Measurements from ENCODE around the gene KCNH8.
A peak's percentile ranks its signal among the peaks of the same experiment; 100 is the strongest.

The KCNH8 gene

DNA sequence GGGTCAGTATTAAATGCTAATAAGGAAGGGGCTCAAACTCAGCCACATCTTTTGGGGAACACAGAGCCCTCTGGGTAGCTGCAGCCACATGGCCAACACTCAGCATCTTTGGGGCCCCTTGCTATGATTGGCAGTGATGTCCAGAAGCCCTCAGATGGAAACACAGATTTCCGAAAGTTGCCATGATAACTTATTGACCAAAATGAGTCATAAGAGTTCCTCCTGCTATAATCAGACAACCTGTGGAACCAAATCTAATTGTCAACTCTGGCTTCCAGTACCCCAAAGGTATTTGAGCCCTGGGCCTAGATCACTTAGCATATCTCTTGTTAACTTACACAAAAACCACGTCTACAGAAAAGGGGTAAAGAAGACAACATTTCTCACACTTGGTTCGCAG lies 392.2 kb downstream of the KCNH8 start:
- Histone ChIP-seq H3K27ac (ENCODE audit: poor library complexity, severe bottlenecking) (no peak overlapping the region), H3K27me3 (ENCODE audit: insufficient read depth, poor library complexity, severe bottlenecking) (no peaks in the 10 kb centered on the region), H3K4me1 (ENCODE audit: insufficient read depth, poor library complexity, severe bottlenecking) (no peaks in the 10 kb centered on the region), H3K9me3 (ENCODE audit: severe bottlenecking) (no peaks in the 10 kb centered on the region), H3K4me3 (ENCODE audit: severe bottlenecking) (no peak overlapping the region), H3K36me3 (ENCODE audit: low read depth) (no peaks in the 10 kb centered on the region)
- ATAC-seq (ENCODE audit: low read depth) (no peak), DNase-seq (ENCODE audit: low spot score) (no peak)
- TF ChIP-seq, protein P1, sequence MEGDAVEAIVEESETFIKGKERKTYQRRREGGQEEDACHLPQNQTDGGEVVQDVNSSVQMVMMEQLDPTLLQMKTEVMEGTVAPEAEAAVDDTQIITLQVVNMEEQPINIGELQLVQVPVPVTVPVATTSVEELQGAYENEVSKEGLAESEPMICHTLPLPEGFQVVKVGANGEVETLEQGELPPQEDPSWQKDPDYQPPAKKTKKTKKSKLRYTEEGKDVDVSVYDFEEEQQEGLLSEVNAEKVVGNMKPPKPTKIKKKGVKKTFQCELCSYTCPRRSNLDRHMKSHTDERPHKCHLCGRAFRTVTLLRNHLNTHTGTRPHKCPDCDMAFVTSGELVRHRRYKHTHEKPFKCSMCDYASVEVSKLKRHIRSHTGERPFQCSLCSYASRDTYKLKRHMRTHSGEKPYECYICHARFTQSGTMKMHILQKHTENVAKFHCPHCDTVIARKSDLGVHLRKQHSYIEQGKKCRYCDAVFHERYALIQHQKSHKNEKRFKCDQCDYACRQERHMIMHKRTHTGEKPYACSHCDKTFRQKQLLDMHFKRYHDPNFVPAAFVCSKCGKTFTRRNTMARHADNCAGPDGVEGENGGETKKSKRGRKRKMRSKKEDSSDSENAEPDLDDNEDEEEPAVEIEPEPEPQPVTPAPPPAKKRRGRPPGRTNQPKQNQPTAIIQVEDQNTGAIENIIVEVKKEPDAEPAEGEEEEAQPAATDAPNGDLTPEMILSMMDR (IDR thresholded peaks at IDR 0.05; ENCODE audit: poor library complexity, severe bottlenecking), result no peak

DNA sequence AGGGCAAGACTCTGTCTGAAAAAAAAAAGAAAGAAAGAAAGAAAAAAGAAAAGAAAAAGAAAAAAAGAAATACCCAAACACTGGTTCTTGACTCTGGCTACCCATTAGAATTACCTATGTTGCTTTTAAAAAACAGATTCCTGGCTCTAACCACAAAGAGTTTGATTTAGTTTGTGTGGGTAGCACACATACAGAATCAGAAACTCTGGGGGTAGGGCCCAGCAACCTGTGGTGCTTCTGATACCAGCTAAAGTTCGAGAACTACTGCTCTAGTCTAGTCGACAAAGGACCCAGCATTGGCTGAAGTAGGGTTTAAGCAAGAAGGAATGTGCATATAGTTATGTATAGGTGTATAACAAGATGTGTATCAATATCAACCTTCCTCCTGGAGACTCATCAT lies 393.0 kb downstream of the KCNH8 start:
- H3K4me1 ChIP-seq (ENCODE audit: insufficient read depth, poor library complexity, severe bottlenecking), result no peaks in the 10 kb centered on the region
- no peaks in the 10 kb centered on the region for H3K9me3 ChIP-seq (ENCODE audit: severe bottlenecking)
- no peaks in the 10 kb centered on the region for H3K36me3 ChIP-seq (ENCODE audit: low read depth)
- TF ChIP-seq, protein P1 (IDR thresholded peaks at IDR 0.05; ENCODE audit: poor library complexity, severe bottlenecking), result no peak
- H3K27ac ChIP-seq (ENCODE audit: poor library complexity, severe bottlenecking), result no peak overlapping the region
- no peaks in the 10 kb centered on the region for H3K27me3 ChIP-seq (ENCODE audit: insufficient read depth, poor library complexity, severe bottlenecking)
- DNase-seq (ENCODE audit: low spot score), result no peak
- ATAC-seq (ENCODE audit: low read depth), result no peak
- H3K4me3 ChIP-seq (ENCODE audit: severe bottlenecking), result no peak overlapping the region

DNA sequence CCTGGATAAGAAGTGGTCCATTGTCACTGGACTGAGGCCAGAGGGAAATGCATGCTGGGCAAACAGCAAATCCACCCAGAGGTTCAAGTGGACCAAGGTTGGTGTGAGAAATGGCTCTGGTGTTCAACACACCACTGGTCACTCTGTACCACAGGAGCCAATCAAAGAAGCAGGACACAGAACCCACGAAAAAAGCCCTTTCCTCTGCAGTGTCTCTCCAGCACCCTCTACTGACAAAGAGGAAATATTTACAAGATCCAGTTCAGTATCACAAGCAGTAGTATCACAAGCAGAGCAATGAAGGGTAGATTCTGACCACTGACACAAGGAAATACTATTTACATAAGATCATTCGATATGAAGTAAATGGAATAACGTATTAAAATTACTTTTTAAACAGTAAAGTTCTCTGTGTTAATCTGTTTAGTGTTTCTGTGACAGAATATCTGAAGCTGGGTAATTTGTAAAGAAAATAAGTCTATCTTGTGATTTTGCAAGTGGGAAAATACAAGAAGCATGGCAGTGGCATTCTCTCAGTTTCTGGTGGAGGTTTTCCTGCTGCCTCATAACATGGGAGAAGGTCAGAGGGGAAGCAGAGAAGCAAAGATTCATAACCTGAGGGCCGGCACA lies 395.0 kb downstream of the KCNH8 start:
- H3K4me1 ChIP-seq (ENCODE audit: insufficient read depth, poor library complexity, severe bottlenecking), result no peaks in the 10 kb centered on the region
- H3K9me3 ChIP-seq (ENCODE audit: severe bottlenecking), result no peaks in the 10 kb centered on the region
- no peaks in the 10 kb centered on the region for H3K36me3 ChIP-seq (ENCODE audit: low read depth)
- TF ChIP-seq, protein P1 (IDR thresholded peaks at IDR 0.05; ENCODE audit: poor library complexity, severe bottlenecking), result peak; percentile 74
- no peak overlapping the region for H3K27ac ChIP-seq (ENCODE audit: poor library complexity, severe bottlenecking)
- DNase-seq (ENCODE audit: low spot score), result no peak
- ATAC-seq (ENCODE audit: low read depth), result peak; percentile 54; the same call in 1 of the 3 replicates
- no peaks in the 10 kb centered on the region for H3K27me3 ChIP-seq (ENCODE audit: insufficient read depth, poor library complexity, severe bottlenecking)
- H3K4me3 ChIP-seq (ENCODE audit: severe bottlenecking), result no peak overlapping the region

DNA sequence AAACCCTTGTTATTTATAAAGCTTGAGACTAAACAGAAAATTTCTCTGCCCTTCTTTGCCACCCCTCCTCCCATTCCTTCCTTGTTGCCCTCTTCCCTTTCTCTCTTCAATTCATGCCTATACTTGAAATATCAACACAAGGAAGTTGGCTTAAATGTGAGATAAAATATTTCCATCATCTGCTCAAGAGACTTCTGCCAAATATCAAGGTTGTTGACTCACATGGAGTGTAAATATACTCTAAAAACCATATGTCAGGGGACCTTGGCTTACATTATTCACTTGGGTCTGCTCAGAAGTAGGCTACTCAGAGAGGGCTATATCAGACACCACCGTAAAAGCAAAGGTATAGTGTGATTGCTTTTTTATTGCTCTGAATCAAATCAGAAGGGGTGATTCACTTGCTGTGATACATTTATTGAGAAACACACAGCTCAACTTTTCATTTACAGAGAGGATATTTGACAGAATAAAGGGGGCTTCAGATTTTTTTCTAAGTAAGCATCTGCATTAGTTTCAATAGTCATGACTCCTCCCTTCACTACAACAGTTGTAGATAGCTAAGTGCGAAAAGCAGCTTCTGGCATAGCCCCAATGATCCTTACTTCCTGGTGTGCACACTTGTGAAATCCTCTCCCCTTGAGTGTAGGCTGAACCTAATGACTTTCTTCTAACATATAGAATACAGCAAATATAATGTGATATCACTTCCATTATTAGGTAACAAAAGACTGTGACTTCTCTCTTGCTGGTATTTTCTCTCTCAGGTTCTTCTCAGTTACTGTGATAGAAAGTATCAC lies 399.6 kb downstream of the KCNH8 start:
- H3K4me3 ChIP-seq (ENCODE audit: severe bottlenecking), result no peak overlapping the region
- TF ChIP-seq, protein P1 (IDR thresholded peaks at IDR 0.05; ENCODE audit: poor library complexity, severe bottlenecking), result no peak
- no peaks in the 10 kb centered on the region for H3K4me1 ChIP-seq (ENCODE audit: insufficient read depth, poor library complexity, severe bottlenecking)
- no peaks in the 10 kb centered on the region for H3K9me3 ChIP-seq (ENCODE audit: severe bottlenecking)
- no peaks in the 10 kb centered on the region for H3K27me3 ChIP-seq (ENCODE audit: insufficient read depth, poor library complexity, severe bottlenecking)
- no peak for ATAC-seq (ENCODE audit: low read depth)
- no peak for DNase-seq (ENCODE audit: low spot score)
- no peak overlapping the region for H3K27ac ChIP-seq (ENCODE audit: poor library complexity, severe bottlenecking)
- H3K36me3 ChIP-seq (ENCODE audit: low read depth), result no peaks in the 10 kb centered on the region
